Subcutaneous adipose tissue (tissue), 4 donors: ENCODE data around the gene MTFR1L. TPM values are rescaled to one million over a fixed set of nuclear protein-coding genes. Genes with fewer than 3 reads are reported as not detected.

Source experiments
- total RNA-seq, 4 donors: library from RNA; depleted of rRNA; stranded (reverse); fragments of >200 nt; gene quantifications; one replicate each; pipeline ENCODE4 v1.1.0, GENCODE V29; 2016
- TF ChIP-seq, protein P1 (sequence below): fragments of 450-650 bp; IDR thresholded peaks from one replicate; pipeline ENCODE4 v1.5.1; 2016; ENCODE audit warnings: low read depth, mild to moderate bottlenecking, control low read depth, antibody characterized with exemption, moderate library complexity

The MTFR1L gene
- total RNA-seq, 4 donors from 2014 or later: 53.6 to 89.5 (median 60.4) TPM

DNA sequence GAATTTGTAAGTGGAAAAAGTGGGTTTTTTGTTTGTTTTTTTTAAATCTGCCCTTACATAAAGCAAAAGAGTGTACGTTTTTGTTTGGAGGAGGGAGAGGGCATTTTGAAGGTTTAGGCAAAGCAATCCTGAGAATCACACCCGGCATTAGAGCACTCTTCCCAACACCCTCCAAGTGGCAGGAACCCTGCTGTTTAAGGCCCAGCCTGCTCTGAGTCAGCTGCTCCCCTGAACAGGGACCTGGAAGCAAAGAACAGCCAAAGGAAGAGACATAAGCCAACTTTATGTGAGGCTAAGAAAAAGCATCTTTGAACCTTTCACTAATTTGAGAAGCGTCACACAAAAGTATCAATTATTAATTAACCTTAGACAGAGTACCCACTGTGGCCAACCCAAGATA, 16.9 kb downstream of the MTFR1L start:
- TF ChIP-seq, protein P1, sequence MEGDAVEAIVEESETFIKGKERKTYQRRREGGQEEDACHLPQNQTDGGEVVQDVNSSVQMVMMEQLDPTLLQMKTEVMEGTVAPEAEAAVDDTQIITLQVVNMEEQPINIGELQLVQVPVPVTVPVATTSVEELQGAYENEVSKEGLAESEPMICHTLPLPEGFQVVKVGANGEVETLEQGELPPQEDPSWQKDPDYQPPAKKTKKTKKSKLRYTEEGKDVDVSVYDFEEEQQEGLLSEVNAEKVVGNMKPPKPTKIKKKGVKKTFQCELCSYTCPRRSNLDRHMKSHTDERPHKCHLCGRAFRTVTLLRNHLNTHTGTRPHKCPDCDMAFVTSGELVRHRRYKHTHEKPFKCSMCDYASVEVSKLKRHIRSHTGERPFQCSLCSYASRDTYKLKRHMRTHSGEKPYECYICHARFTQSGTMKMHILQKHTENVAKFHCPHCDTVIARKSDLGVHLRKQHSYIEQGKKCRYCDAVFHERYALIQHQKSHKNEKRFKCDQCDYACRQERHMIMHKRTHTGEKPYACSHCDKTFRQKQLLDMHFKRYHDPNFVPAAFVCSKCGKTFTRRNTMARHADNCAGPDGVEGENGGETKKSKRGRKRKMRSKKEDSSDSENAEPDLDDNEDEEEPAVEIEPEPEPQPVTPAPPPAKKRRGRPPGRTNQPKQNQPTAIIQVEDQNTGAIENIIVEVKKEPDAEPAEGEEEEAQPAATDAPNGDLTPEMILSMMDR: no peak

DNA sequence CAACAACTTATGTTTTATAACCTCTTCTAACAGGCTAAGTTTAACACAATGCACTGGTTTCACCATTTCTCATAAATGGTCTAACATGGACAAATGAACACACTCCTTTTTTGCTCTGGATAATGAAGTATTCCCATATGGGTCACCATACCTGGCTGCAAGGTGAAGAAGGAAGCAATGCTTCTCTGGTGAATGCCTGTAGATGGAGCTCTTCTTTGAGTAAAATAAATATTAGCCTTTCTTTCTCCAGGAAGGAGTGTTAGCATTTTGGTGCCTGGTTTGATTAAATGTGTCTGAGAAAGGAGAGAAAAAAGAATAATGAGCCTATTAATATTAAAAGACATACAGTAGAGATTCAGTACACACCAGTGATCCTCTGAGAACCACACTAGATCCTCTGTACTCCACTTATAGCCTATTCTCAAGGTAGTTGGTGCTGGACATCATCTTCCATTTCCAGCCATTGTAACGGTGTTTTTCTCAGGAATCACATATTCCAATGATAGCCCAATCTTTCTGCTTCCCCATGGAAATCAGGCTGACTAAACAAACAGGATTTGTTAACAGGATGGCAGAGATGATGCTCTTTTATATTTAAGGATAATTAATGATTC, 17.6 kb downstream of the MTFR1L start:
- TF ChIP-seq, protein P1: no peak

DNA sequence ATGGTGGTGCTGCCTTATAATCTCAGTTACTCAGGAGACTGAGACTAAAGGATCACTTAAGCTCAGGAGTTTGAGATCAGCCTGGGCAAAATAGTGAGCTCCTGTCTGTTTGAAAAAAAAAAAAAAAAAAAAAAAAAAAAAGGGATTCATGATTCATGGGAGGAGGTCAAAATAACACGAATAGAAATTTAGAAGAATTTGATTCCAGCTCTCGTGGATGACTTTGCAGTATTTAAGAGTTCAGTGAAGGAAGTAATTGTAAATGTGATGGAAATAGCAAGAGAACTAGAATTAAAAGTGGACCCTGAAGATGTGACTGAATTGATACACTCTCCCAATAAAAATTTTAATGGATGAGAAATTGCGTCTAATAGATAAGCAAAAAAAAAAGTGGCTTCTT, 23.7 kb downstream of the MTFR1L start:
- TF ChIP-seq, protein P1: no peak

DNA sequence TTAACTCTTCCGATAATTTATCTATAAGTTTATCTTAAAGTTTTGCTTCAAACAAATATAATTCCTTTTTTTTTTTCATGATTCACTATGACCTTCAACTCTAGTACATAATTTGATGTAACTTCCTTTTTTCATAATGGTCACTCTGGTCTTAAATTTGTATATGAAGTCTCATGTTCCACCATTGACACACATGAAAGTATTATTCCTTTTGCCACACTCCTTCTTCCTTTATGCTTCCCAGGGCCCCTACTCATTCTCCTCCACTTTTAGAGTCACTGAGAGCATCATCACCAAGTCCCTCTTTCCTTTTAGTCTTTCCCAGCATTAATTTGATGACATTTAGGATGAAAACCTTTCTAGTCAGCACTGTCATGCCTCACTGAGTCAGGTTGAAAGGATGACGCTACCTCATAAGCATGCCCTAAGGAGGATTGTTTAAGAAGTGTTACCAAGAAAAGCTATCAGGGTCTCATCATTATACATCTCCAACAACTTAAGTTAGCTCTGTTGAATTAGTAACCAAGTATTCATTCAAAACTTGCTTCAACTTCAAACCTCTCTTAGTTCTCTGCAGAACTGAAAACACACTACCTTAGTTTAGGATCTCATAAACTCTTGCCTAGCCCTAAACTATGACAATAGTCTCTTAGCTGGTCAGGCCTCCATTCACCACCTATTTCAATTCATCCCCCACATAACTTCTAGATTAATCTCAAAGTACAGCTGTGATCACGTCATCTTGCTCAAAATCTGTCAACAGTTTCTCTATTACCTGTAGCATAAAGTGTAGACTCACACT, 25.0 kb downstream of the MTFR1L start:
- TF ChIP-seq, protein P1: no peak

DNA sequence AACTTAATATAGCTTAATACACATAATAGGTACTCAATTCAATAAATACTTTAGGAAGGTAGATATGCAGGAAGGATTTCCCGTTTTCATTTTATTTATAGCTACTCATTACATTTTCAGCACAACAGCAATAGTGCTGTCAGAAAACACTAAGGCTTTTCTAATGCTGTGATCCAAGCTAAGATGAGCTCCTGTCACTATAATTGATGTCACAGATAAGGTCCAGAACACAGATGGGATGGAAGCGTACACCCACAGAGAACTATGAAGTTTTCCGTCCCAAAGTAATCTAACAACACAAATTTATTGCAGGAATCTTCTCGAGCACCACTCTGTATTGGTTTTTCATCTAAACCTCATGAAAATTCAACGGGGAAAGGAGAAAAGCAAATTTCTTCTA, 25.9 kb downstream of the MTFR1L start:
- TF ChIP-seq, protein P1: no peak

DNA sequence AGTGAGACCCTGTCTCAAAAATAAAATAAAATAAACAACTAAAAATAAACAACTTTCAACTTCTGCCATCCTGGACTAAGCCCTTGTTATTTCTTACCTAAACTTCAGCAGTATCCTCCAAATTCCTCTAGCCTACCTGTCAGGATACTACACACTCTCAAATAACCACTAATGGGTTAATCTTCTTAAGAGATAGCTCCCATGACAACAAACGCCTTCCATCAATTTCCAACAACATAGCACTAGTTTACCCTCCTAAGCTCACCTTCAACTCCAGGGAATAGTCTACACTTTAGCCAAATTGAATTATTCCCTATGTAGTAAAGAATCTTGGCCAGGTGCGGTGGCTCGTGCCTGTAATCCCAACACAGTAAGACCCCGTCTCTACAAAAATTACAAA, 28.2 kb downstream of the MTFR1L start:
- TF ChIP-seq, protein P1: no peak

DNA sequence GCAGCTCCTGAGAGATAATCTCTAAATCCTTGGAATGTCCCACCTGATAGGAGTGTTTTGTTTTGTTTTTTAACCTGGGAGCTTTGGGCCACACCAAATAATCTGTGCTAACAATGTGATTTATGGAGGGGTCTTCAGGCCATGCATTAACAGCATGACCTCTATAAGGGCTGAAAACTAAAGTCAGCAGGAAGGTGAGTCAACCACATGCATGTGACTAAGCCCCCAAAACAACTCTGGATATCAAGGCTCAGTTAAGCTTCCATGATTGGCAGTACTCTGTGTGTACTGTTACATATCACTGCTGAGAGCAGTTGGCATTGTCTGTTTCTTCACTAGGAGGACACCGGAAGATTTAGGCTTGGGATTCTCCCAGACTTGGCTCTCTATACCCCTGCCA, 28.8 kb downstream of the MTFR1L start:
- TF ChIP-seq, protein P1: no peak
